ENCODE results near the gene DNASE1L2. TPM values are rescaled to one million over a fixed set of nuclear protein-coding genes. Genes with fewer than 3 reads are reported as not detected.

Gene DNASE1L2
- total and polyA plus RNA-seq, 2 donors (not counting 3 experiments of a cell fraction or from before 2014, with no cell fraction given): 0.57 to 1.2 TPM

DNA sequence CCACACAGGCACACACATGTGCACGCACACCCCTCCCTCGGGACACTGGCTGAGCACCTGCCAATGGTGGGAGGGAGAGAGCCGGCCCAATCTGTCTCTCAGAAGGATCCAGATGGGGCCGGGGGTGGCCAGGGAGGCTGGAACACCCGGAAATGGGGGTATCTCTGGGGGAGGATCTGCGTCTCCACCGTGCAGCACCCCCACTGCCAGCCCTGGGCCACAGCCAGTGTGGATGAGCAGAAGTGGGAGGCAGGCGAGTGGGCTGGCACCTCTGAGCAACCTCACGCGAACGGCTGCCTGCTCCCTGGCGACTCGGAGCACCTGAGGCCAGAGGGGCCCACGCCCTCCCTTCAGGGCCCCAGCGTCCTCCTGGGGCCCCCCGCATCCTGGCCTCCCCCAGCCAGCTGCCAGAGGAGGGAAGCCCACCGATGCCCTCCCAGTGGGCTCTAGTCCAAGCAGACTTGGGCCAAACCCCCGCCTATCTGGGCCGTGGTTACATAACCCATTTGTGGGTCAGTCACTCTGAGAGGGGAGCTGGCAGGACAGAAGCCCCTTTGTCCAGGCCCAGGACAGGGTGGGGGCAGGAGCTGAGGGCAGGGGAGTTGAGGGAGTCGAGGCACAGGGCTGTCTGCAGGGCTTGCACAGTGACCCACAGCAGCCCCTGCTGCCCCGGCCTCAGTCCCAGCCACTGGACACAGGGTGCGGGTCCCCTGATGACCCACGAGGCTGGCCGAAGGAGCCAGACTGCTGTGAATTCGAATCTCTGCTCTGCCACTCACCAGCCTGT, 45.4 kb upstream of the DNASE1L2 start:
- Histone ChIP-seq H3K79me2 (ENCODE audit: control insufficient read depth, insufficient read depth, low read length) (no peaks in the 10 kb centered on the region), H3K4me1 (ENCODE audit: control insufficient read depth, extremely low read depth, insufficient read depth, low read length) (no peaks in the 10 kb centered on the region), H3K9ac (replicated peaks; ENCODE audit: extremely low read depth, insufficient read depth, low read length) (no peak overlapping the region), H3K36me3 (ENCODE audit: control insufficient read depth in 2 of 2, extremely low read depth in 1 of 2, insufficient read depth in 2 of 2, low read length in 2 of 2) (no peaks in the 10 kb centered on the region), H4K20me1 (replicated peaks; ENCODE audit: control insufficient read depth, extremely low read depth, insufficient read depth, low read length) (no peaks in the 10 kb centered on the region), H2AFZ (ENCODE audit: low read depth, low read length) (no peak overlapping the region), H3K4me3 (replicated peaks in 1 of 3; ENCODE audit: insufficient read depth in 1 of 3, low read depth in 1 of 3, low read length in 3 of 3) (no peak overlapping the region), H3K4me2 (ENCODE audit: insufficient read depth, low read length) (no peak overlapping the region), H3K27me3 (ENCODE audit: control insufficient read depth in 2 of 2, insufficient read depth in 2 of 2, low read length in 2 of 2) (peaks cover 10 to 13% of the 10 kb centered on the region in 2 experiments), H3K9me3 (replicated peaks; ENCODE audit: control insufficient read depth, insufficient read depth, low read length) (no peaks in the 10 kb centered on the region), H3K9me1 (replicated peaks; ENCODE audit: control insufficient read depth, extremely low read depth, insufficient read depth, low read length) (no peaks in the 10 kb centered on the region), H3K27ac (ENCODE audit: insufficient read depth, low read depth, low read length) (no peak overlapping the region)
- FAIRE-seq (no peak), DNase-seq (ENCODE audit: low read depth, low spot score) (no peak)
- TF ChIP-seq EZH2 (IDR thresholded peaks at IDR 0.05; ENCODE audit: borderline replicate concordance, low read depth, low read length, severe bottlenecking): no peak
- intact Hi-C loops (cut with micrococcal nuclease): no loop called here
- dilution Hi-C loops (cut with MboI; ENCODE audit: extremely low pct_ligation_motif_present, low sequenced_read_pairs): no loop called here
- ChIA-PET CTCF (no interaction called here), POLR2A (interaction anchor here (0.9 kb wide), 1 partner anchor 35 kb away, joined by 4 read pairs; the partner anchor contains the start of gene TRAF7)
- no TSS peak for BruUV-seq (replicated peaks)

DNA sequence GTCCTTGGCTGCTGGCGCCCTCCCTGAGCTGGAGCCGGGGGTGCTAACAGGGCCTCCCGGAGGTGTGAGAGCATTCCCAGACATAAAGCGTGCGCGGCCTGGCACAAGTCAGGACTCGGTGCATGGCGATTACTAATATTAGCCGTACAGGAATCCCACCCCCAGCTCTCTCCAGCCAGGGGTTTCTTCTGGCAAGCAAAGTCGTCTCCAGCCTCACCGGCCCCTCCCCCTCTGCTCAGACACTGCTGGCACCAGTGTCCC, 44.9 kb upstream of the DNASE1L2 start:
- Histone ChIP-seq H3K4me1 (ENCODE audit: control insufficient read depth, extremely low read depth, insufficient read depth, low read length) (no peaks in the 10 kb centered on the region), H3K4me2 (ENCODE audit: insufficient read depth, low read length) (no peak overlapping the region), H3K9me3 (replicated peaks; ENCODE audit: control insufficient read depth, insufficient read depth, low read length) (no peaks in the 10 kb centered on the region), H3K36me3 (ENCODE audit: control insufficient read depth in 2 of 2, extremely low read depth in 1 of 2, insufficient read depth in 2 of 2, low read length in 2 of 2) (no peaks in the 10 kb centered on the region), H3K79me2 (ENCODE audit: control insufficient read depth, insufficient read depth, low read length) (no peaks in the 10 kb centered on the region), H4K20me1 (replicated peaks; ENCODE audit: control insufficient read depth, extremely low read depth, insufficient read depth, low read length) (no peaks in the 10 kb centered on the region), H3K27me3 (ENCODE audit: control insufficient read depth in 2 of 2, insufficient read depth in 2 of 2, low read length in 2 of 2) (peaks cover 10 to 13% of the 10 kb centered on the region in 2 experiments), H2AFZ (ENCODE audit: low read depth, low read length) (no peak overlapping the region), H3K9me1 (replicated peaks; ENCODE audit: control insufficient read depth, extremely low read depth, insufficient read depth, low read length) (no peaks in the 10 kb centered on the region), H3K27ac (ENCODE audit: insufficient read depth, low read depth, low read length) (no peak overlapping the region), H3K4me3 (replicated peaks in 1 of 3; ENCODE audit: insufficient read depth in 1 of 3, low read depth in 1 of 3, low read length in 3 of 3) (no peak overlapping the region), H3K9ac (replicated peaks; ENCODE audit: extremely low read depth, insufficient read depth, low read length) (no peak overlapping the region)
- TF ChIP-seq MAX (IDR thresholded peaks at IDR 0.05; ENCODE audit: insufficient read depth, insufficient read length) (no peak), EZH2 (IDR thresholded peaks at IDR 0.05; ENCODE audit: borderline replicate concordance, low read depth, low read length, severe bottlenecking) (no peak), GATA2 (IDR thresholded peaks at IDR 0.05; ENCODE audit: insufficient read depth, insufficient read length, low read depth, low read length) (no peak), MYC (IDR thresholded peaks at IDR 0.05; ENCODE audit: low read depth, low read length) (no peak), POLR2A (IDR thresholded peaks at IDR 0.05; ENCODE audit: low read depth, low read length) (no peak), POLR2AphosphoS5 (IDR thresholded peaks at IDR 0.05; ENCODE audit: insufficient read depth, low read depth, low read length) (no peak), JUN (IDR thresholded peaks at IDR 0.05; ENCODE audit: borderline replicate concordance, insufficient read depth, insufficient read length, low read depth) (no peak), FOS (IDR thresholded peaks at IDR 0.05; ENCODE audit: borderline replicate concordance, insufficient read depth, low read length) (no peak)
- TF ChIP-seq, protein P1, sequence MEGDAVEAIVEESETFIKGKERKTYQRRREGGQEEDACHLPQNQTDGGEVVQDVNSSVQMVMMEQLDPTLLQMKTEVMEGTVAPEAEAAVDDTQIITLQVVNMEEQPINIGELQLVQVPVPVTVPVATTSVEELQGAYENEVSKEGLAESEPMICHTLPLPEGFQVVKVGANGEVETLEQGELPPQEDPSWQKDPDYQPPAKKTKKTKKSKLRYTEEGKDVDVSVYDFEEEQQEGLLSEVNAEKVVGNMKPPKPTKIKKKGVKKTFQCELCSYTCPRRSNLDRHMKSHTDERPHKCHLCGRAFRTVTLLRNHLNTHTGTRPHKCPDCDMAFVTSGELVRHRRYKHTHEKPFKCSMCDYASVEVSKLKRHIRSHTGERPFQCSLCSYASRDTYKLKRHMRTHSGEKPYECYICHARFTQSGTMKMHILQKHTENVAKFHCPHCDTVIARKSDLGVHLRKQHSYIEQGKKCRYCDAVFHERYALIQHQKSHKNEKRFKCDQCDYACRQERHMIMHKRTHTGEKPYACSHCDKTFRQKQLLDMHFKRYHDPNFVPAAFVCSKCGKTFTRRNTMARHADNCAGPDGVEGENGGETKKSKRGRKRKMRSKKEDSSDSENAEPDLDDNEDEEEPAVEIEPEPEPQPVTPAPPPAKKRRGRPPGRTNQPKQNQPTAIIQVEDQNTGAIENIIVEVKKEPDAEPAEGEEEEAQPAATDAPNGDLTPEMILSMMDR (IDR thresholded peaks at IDR 0.05; ENCODE audit: extremely low read depth in 1 of 2, insufficient read depth in 1 of 2, low read depth in 1 of 2, low read length in 2 of 2): no peak
- CTCF ChIA-PET: no interaction called here
- intact Hi-C loops (cut with micrococcal nuclease) (no loop called here), dilution Hi-C loops (cut with MboI; ENCODE audit: extremely low pct_ligation_motif_present, low sequenced_read_pairs) (no loop called here)
- no peak for FAIRE-seq
- no TSS peak for BruUV-seq (replicated peaks)
- POLR2A ChIA-PET: interaction anchor here (0.9 kb wide), 1 partner anchor 36 kb away, joined by 4 read pairs; the partner anchor contains the start of gene TRAF7
- DNase-seq (ENCODE audit: low read depth, low spot score): no peak
